WTC11 (cell line): ENCODE data around the gene GABRP. TPM values are rescaled to one million over a fixed set of nuclear protein-coding genes. Genes with fewer than 3 reads are reported as not detected.

Experiments
- ATAC-seq: fragments of 200-7000 bp; cut with Tn5 transposase; 2 replicates; pipeline ENCODE4 v1.10.0; 2021; ENCODE audit warnings: mild to moderate bottlenecking, moderate library complexity
- CTCF ChIA-PET: fragments of 300-600 bp; sonication (Branson Sonifier 250); formaldehyde crosslinking; loops from one replicate; lab custom pipeline; 2021; ENCODE audit warnings: antibody characterized with exemption; lab: Charles Lee
- POLR2A ChIA-PET: fragments of 350-600 bp; sonication (Branson Sonifier 250); formaldehyde crosslinking; loops from one replicate; lab custom pipeline; 2021; ENCODE audit warnings: antibody characterized with exemption; lab: Charles Lee
- DNase-seq: peaks from one replicate; pipeline ENCODE4 v3.0.0; 2021; ENCODE audit warnings: low spot score
- H3K27ac Mint-ChIP-seq: 2 replicates; pipeline ENCODE4 v1.8.0; 2021; ENCODE audit warnings: mixed read lengths
- H3K27me3 Mint-ChIP-seq: 2 replicates; pipeline ENCODE4 v1.8.0; 2021; ENCODE audit warnings: low read depth, mild to moderate bottlenecking, moderate library complexity, mixed read lengths
- H3K36me3 Mint-ChIP-seq: 2 replicates; pipeline ENCODE4 v1.8.0; 2021; ENCODE audit warnings: mixed read lengths
- H3K4me1 Mint-ChIP-seq: 2 replicates; pipeline ENCODE4 v1.8.0; 2022; ENCODE audit warnings: mixed read lengths
- H3K4me3 Mint-ChIP-seq: 2 replicates; pipeline ENCODE4 v1.8.0; 2021; ENCODE audit warnings: mild to moderate bottlenecking, moderate library complexity, mixed read lengths
- H3K9me3 Mint-ChIP-seq: 2 replicates; pipeline ENCODE4 v1.8.0; 2021; ENCODE audit warnings: mixed read lengths
- AFF4 ChIP-seq: sonication (generic); formaldehyde crosslinking; IDR thresholded peaks from 2 replicates; pipeline ENCODE4 v1.8.1; 2023; ENCODE audit warnings: mild to moderate bottlenecking, missing genetic modification reagents, borderline replicate concordance
- ATF2 ChIP-seq: sonication (generic); formaldehyde crosslinking; IDR thresholded peaks from 2 replicates; pipeline ENCODE4 v1.8.1; 2022; ENCODE audit warnings: low read depth, missing genetic modification reagents, borderline replicate concordance
- CBFB ChIP-seq: sonication (generic); formaldehyde crosslinking; IDR thresholded peaks from 2 replicates; pipeline ENCODE4 v1.8.1; 2022; ENCODE audit warnings: mild to moderate bottlenecking, low read depth, missing genetic modification reagents
- CDX4 ChIP-seq: fragments of 250-450 bp; sonication (Bioruptor Pico); IDR thresholded peaks from 2 replicates; pipeline ENCODE4 v1.9.0; 2021; ENCODE audit warnings: moderate library complexity, mild to moderate bottlenecking, inconsistent platforms, borderline replicate concordance
- CREM ChIP-seq: sonication (generic); formaldehyde crosslinking; IDR thresholded peaks from 2 replicates; pipeline ENCODE4 v1.8.1; 2022; ENCODE audit warnings: mild to moderate bottlenecking, missing genetic modification reagents, moderate library complexity
- GABPB1 ChIP-seq: sonication (generic); formaldehyde crosslinking; IDR thresholded peaks from 2 replicates; pipeline ENCODE4 v1.8.1; 2023; ENCODE audit warnings: mild to moderate bottlenecking, missing genetic modification reagents
- GTF2I ChIP-seq: fragments of 250-450 bp; sonication (Bioruptor Pico); conservative IDR thresholded peaks from 2 replicates; pipeline ENCODE4 v1.4.0; 2021; ENCODE audit warnings: mild to moderate bottlenecking
- MLX ChIP-seq: sonication (generic); formaldehyde crosslinking; IDR thresholded peaks from 2 replicates; pipeline ENCODE4 v1.8.1; 2023; ENCODE audit warnings: mild to moderate bottlenecking, missing genetic modification reagents, moderate library complexity
- MYBL2 ChIP-seq: sonication (generic); formaldehyde crosslinking; IDR thresholded peaks from 2 replicates; pipeline ENCODE4 v1.8.1; 2023; ENCODE audit warnings: mild to moderate bottlenecking, moderate library complexity, missing genetic modification reagents
- NFATC4 ChIP-seq: fragments of 250-450 bp; sonication (Bioruptor Pico); IDR thresholded peaks from 2 replicates; pipeline ENCODE4 v1.9.0; 2021; ENCODE audit warnings: mild to moderate bottlenecking
- NFYB ChIP-seq: sonication (generic); formaldehyde crosslinking; conservative IDR thresholded peaks from 2 replicates; pipeline ENCODE4 v1.8.0; 2022; ENCODE audit warnings: low read depth, missing genetic modification reagents
- PRRX2 ChIP-seq: fragments of 250-450 bp; sonication (Bioruptor Pico); IDR thresholded peaks from 2 replicates; pipeline ENCODE4 v1.8.0; 2021; ENCODE audit warnings: mild to moderate bottlenecking
- RELA ChIP-seq: sonication (generic); formaldehyde crosslinking; IDR thresholded peaks from 2 replicates; pipeline ENCODE4 v1.8.1; 2022; ENCODE audit warnings: missing genetic modification reagents, mild to moderate bottlenecking, borderline replicate concordance
- SP1 ChIP-seq: sonication (generic); formaldehyde crosslinking; conservative IDR thresholded peaks from 2 replicates; pipeline ENCODE4 v1.8.1; 2022; ENCODE audit warnings: missing genetic modification reagents
- ZBTB43 ChIP-seq: sonication (generic); formaldehyde crosslinking; IDR thresholded peaks from 2 replicates; pipeline ENCODE4 v1.8.1; 2023; ENCODE audit warnings: mild to moderate bottlenecking, missing genetic modification reagents
- ZMAT4 ChIP-seq: fragments of 250-450 bp; sonication (Bioruptor Pico); IDR thresholded peaks from 2 replicates; pipeline ENCODE4 v1.9.0; 2021; ENCODE audit warnings: mild to moderate bottlenecking
- ZNF138 ChIP-seq: sonication (generic); formaldehyde crosslinking; conservative IDR thresholded peaks from 2 replicates; pipeline ENCODE4 v1.8.1; 2022; ENCODE audit warnings: mild to moderate bottlenecking, moderate library complexity, missing genetic modification reagents
- ZNF281 ChIP-seq: sonication (generic); formaldehyde crosslinking; IDR thresholded peaks from 2 replicates; pipeline ENCODE4 v1.8.0; 2023; ENCODE audit warnings: mild to moderate bottlenecking, missing genetic modification reagents
- ZNF317 ChIP-seq: sonication (generic); formaldehyde crosslinking; IDR thresholded peaks from 2 replicates; pipeline ENCODE4 v1.8.1; 2023; ENCODE audit warnings: low read depth, mild to moderate bottlenecking, moderate library complexity, missing genetic modification reagents, borderline replicate concordance
- total RNA-seq: library from RNA; stranded (reverse); gene quantifications from 3 replicates; pipeline ENCODE4 v1.2.3, GENCODE V29; 2021

The GABRP gene
- total RNA-seq, 1 experiment from 2014 or later: 4.8 TPM

- TF ChIP-seq AFF4 (CRISPR knock-in tag): no peak
- TF ChIP-seq ZBTB43: no peak
- TF ChIP-seq ZNF138 (CRISPR knock-in tag): no peak
- no peak for TF ChIP-seq ATF2 (CRISPR knock-in tag)
These were observed 33.7 kb downstream of the GABRP start (continued) for GRCh38 chr5:170817195-170817594.

- TF ChIP-seq GTF2I (CRISPR knock-in tag): no peak
- no peak for TF ChIP-seq CREM (CRISPR knock-in tag)
- no peak for TF ChIP-seq NFYB (CRISPR knock-in tag)
- no peak for TF ChIP-seq ZMAT4 (CRISPR knock-in tag)
- TF ChIP-seq MYBL2 (CRISPR knock-in tag): no peak
- TF ChIP-seq ZNF281: no peak
- no peak for TF ChIP-seq MLX (CRISPR knock-in tag)
- TF ChIP-seq RELA (CRISPR knock-in tag): no peak
- TF ChIP-seq NFATC4 (CRISPR knock-in tag): no peak
- TF ChIP-seq GABPB1: no peak
- TF ChIP-seq CBFB (CRISPR knock-in tag): no peak
- TF ChIP-seq CDX4 (CRISPR knock-in tag): no peak
- TF ChIP-seq SP1: no peak
- TF ChIP-seq AFF4 (CRISPR knock-in tag): no peak
- TF ChIP-seq ZBTB43: no peak
- no peak for TF ChIP-seq ZNF317
- no peak for TF ChIP-seq PRRX2 (CRISPR knock-in tag)
- no peak for DNase-seq
- no peak for ATAC-seq
- POLR2A ChIA-PET: no interaction called here
- Mint-ChIP-seq H3K4me1 (no peaks in the 10 kb centered on the region), H3K36me3 (no peaks in the 10 kb centered on the region), H3K27me3 (no peaks in the 10 kb centered on the region), H3K4me3 (no peak overlapping the region), H3K9me3 (peaks cover 16% of the 10 kb centered on the region), H3K27ac (no peak overlapping the region)
- CTCF ChIA-PET: no interaction called here
These were observed 34.7 kb downstream of the GABRP start for GRCh38 chr5:170818232-170818631.
